ENCODE data around the gene A1CF. TPM values are rescaled to one million over a fixed set of nuclear protein-coding genes. Genes with fewer than 3 reads are reported as not detected.
"Not testable (repeated sequence)": the region's sequence is repeated elsewhere in the genome, so short reads cannot be mapped to it uniquely, and the experiment has no call there.

A1CF gene
- polyA plus RNA-seq, 2 donors = not detected

GRCh38 chr10:50805981-50806622 lies 79.3 kb downstream of the A1CF start:
- Histone ChIP-seq H3K9me3 (ENCODE audit: control insufficient read depth in 2 of 2, insufficient read depth in 1 of 2, low read depth in 1 of 2, low read length in 1 of 2) (no peaks in the 10 kb centered on the region), H3K36me3 (ENCODE audit: control insufficient read depth in 2 of 2, insufficient read depth in 2 of 2, low read length in 1 of 2) (no peaks in the 10 kb centered on the region), H3K4me3 (ENCODE audit: low read depth in 1 of 2, low read length in 2 of 2) (no peak overlapping the region), H3K4me1 (ENCODE audit: control insufficient read depth in 2 of 2, insufficient read depth in 2 of 2, low read length in 1 of 2) (no peaks in the 10 kb centered on the region), H3K27ac (ENCODE audit: low read depth in 2 of 2, low read length in 1 of 2) (no peak overlapping the region), H3K27me3 (ENCODE audit: control insufficient read depth in 1 of 2, insufficient read depth in 2 of 2, low read length in 2 of 2) (no peaks in the 10 kb centered on the region)
- 19 to 27% methylated on average over 2 of the region's 2 CpGs for WGBS, 2 donors

GRCh38 chr10:50799595-50799994 lies 85.8 kb downstream of the A1CF start:
- Histone ChIP-seq H3K4me1 (ENCODE audit: control insufficient read depth in 2 of 2, insufficient read depth in 2 of 2, low read length in 1 of 2) (no peaks in the 10 kb centered on the region), H3K4me3 (ENCODE audit: low read depth in 1 of 2, low read length in 2 of 2) (no peak overlapping the region), H3K9me3 (ENCODE audit: control insufficient read depth in 2 of 2, insufficient read depth in 1 of 2, low read depth in 1 of 2, low read length in 1 of 2) (no peaks in the 10 kb centered on the region), H3K27ac (ENCODE audit: low read depth in 2 of 2, low read length in 1 of 2) (no peak overlapping the region), H3K36me3 (ENCODE audit: control insufficient read depth in 2 of 2, insufficient read depth in 2 of 2, low read length in 1 of 2) (no peaks in the 10 kb centered on the region), H3K27me3 (ENCODE audit: control insufficient read depth in 1 of 2, insufficient read depth in 2 of 2, low read length in 2 of 2) (no peaks in the 10 kb centered on the region)
- WGBS, 2 donors = 85 to 87% methylated on average over 1 of the region's 1 CpG

GRCh38 chr10:50798297-50798696 lies 87.1 kb downstream of the A1CF start:
- H3K4me1 ChIP-seq (ENCODE audit: control insufficient read depth in 2 of 2, insufficient read depth in 2 of 2, low read length in 1 of 2) = no peaks in the 10 kb centered on the region
- H3K4me3 ChIP-seq (ENCODE audit: low read depth in 1 of 2, low read length in 2 of 2) = no peak overlapping the region

GRCh38 chr10:50796693-50797092 lies 88.7 kb downstream of the A1CF start:
- Histone ChIP-seq H3K4me1 (ENCODE audit: control insufficient read depth in 2 of 2, insufficient read depth in 2 of 2, low read length in 1 of 2) (no peaks in the 10 kb centered on the region), H3K9me3 (ENCODE audit: control insufficient read depth in 2 of 2, insufficient read depth in 1 of 2, low read depth in 1 of 2, low read length in 1 of 2) (no peaks in the 10 kb centered on the region), H3K27me3 (ENCODE audit: control insufficient read depth in 1 of 2, insufficient read depth in 2 of 2, low read length in 2 of 2) (no peaks in the 10 kb centered on the region), H3K27ac (ENCODE audit: low read depth in 2 of 2, low read length in 1 of 2) (no peak overlapping the region), H3K4me3 (ENCODE audit: low read depth in 1 of 2, low read length in 2 of 2) (no peak overlapping the region), H3K36me3 (ENCODE audit: control insufficient read depth in 2 of 2, insufficient read depth in 2 of 2, low read length in 1 of 2) (no peaks in the 10 kb centered on the region)
- WGBS, 2 donors = 80 to 91% methylated on average over 1 of the region's 1 CpG

More at GRCh38 chr10:50798297-50798696, 87.1 kb downstream of the A1CF start:
- Histone ChIP-seq H3K27me3 (ENCODE audit: control insufficient read depth in 1 of 2, insufficient read depth in 2 of 2, low read length in 2 of 2) (no peaks in the 10 kb centered on the region), H3K9me3 (ENCODE audit: control insufficient read depth in 2 of 2, insufficient read depth in 1 of 2, low read depth in 1 of 2, low read length in 1 of 2) (no peaks in the 10 kb centered on the region), H3K36me3 (ENCODE audit: control insufficient read depth in 2 of 2, insufficient read depth in 2 of 2, low read length in 1 of 2) (no peaks in the 10 kb centered on the region), H3K27ac (ENCODE audit: low read depth in 2 of 2, low read length in 1 of 2) (no peak overlapping the region)
- 68 to 73% methylated on average over 3 of the region's 3 CpGs for WGBS, 2 donors

- Histone ChIP-seq H3K9me3 (ENCODE audit: control insufficient read depth in 2 of 2, insufficient read depth in 1 of 2, low read depth in 1 of 2, low read length in 1 of 2) (no peaks in the 10 kb centered on the region), H3K27me3 (ENCODE audit: control insufficient read depth in 1 of 2, insufficient read depth in 2 of 2, low read length in 2 of 2) (no peaks in the 10 kb centered on the region), H3K4me1 (ENCODE audit: control insufficient read depth in 2 of 2, insufficient read depth in 2 of 2, low read length in 1 of 2) (no peaks in the 10 kb centered on the region), H3K4me3 (ENCODE audit: low read depth in 1 of 2, low read length in 2 of 2) (no peak overlapping the region), H3K36me3 (ENCODE audit: control insufficient read depth in 2 of 2, insufficient read depth in 2 of 2, low read length in 1 of 2) (no peaks in the 10 kb centered on the region), H3K27ac (ENCODE audit: low read depth in 2 of 2, low read length in 1 of 2) (no peak overlapping the region)
Observed at GRCh38 chr10:50794490-50794889, 90.9 kb downstream of the A1CF start.

- Histone ChIP-seq H3K36me3 (ENCODE audit: control insufficient read depth in 2 of 2, insufficient read depth in 2 of 2, low read length in 1 of 2) (no peaks in the 10 kb centered on the region), H3K9me3 (ENCODE audit: control insufficient read depth in 2 of 2, insufficient read depth in 1 of 2, low read depth in 1 of 2, low read length in 1 of 2) (no peaks in the 10 kb centered on the region), H3K4me3 (ENCODE audit: low read depth in 1 of 2, low read length in 2 of 2) (no peak overlapping the region), H3K27ac (ENCODE audit: low read depth in 2 of 2, low read length in 1 of 2) (no peak overlapping the region), H3K4me1 (ENCODE audit: control insufficient read depth in 2 of 2, insufficient read depth in 2 of 2, low read length in 1 of 2) (no peaks in the 10 kb centered on the region), H3K27me3 (ENCODE audit: control insufficient read depth in 1 of 2, insufficient read depth in 2 of 2, low read length in 2 of 2) (no peaks in the 10 kb centered on the region)
- WGBS, 2 donors = 41 to 42% methylated on average over 1 of the region's 1 CpG
Observed at GRCh38 chr10:50788951-50789945, 96.2 kb downstream of the A1CF start.

- 39 to 55% methylated on average over 5 of the region's 5 CpGs for WGBS, 2 donors
Observed at GRCh38 chr10:50787962-50788361, 97.5 kb downstream of the A1CF start.

GRCh38 chr10:50782017-50782416 lies 103.4 kb downstream of the A1CF start:
- not testable (repeated sequence) for H3K36me3 ChIP-seq (ENCODE audit: control insufficient read depth in 2 of 2, insufficient read depth in 2 of 2, low read length in 1 of 2); H3K4me1 ChIP-seq (ENCODE audit: control insufficient read depth in 2 of 2, insufficient read depth in 2 of 2, low read length in 1 of 2); H3K27ac ChIP-seq (ENCODE audit: low read depth in 2 of 2, low read length in 1 of 2); H3K27me3 ChIP-seq (ENCODE audit: control insufficient read depth in 1 of 2, insufficient read depth in 2 of 2, low read length in 2 of 2); H3K4me3 ChIP-seq (ENCODE audit: low read depth in 1 of 2, low read length in 2 of 2); H3K9me3 ChIP-seq (ENCODE audit: control insufficient read depth in 2 of 2, insufficient read depth in 1 of 2, low read depth in 1 of 2, low read length in 1 of 2)

More at GRCh38 chr10:50787962-50788361, 97.5 kb downstream of the A1CF start:
- H3K27me3 ChIP-seq (ENCODE audit: control insufficient read depth in 1 of 2, insufficient read depth in 2 of 2, low read length in 2 of 2); H3K4me3 ChIP-seq (ENCODE audit: low read depth in 1 of 2, low read length in 2 of 2); H3K9me3 ChIP-seq (ENCODE audit: control insufficient read depth in 2 of 2, insufficient read depth in 1 of 2, low read depth in 1 of 2, low read length in 1 of 2); H3K27ac ChIP-seq (ENCODE audit: low read depth in 2 of 2, low read length in 1 of 2); H3K4me1 ChIP-seq (ENCODE audit: control insufficient read depth in 2 of 2, insufficient read depth in 2 of 2, low read length in 1 of 2); H3K36me3 ChIP-seq (ENCODE audit: control insufficient read depth in 2 of 2, insufficient read depth in 2 of 2, low read length in 1 of 2): not testable (repeated sequence)

GRCh38 chr10:50780036-50780435 lies 105.4 kb downstream of the A1CF start:
- 73 to 85% methylated on average over 1 of the region's 1 CpG for WGBS, 2 donors
- H3K27me3 ChIP-seq (ENCODE audit: control insufficient read depth in 1 of 2, insufficient read depth in 2 of 2, low read length in 2 of 2); H3K36me3 ChIP-seq (ENCODE audit: control insufficient read depth in 2 of 2, insufficient read depth in 2 of 2, low read length in 1 of 2); H3K4me1 ChIP-seq (ENCODE audit: control insufficient read depth in 2 of 2, insufficient read depth in 2 of 2, low read length in 1 of 2); H3K4me3 ChIP-seq (ENCODE audit: low read depth in 1 of 2, low read length in 2 of 2); H3K9me3 ChIP-seq (ENCODE audit: control insufficient read depth in 2 of 2, insufficient read depth in 1 of 2, low read depth in 1 of 2, low read length in 1 of 2); H3K27ac ChIP-seq (ENCODE audit: low read depth in 2 of 2, low read length in 1 of 2): not testable (repeated sequence)

GRCh38 chr10:50774868-50775267 lies 110.6 kb downstream of the A1CF start:
- not testable (repeated sequence) for H3K36me3 ChIP-seq (ENCODE audit: control insufficient read depth in 2 of 2, insufficient read depth in 2 of 2, low read length in 1 of 2); H3K27me3 ChIP-seq (ENCODE audit: control insufficient read depth in 1 of 2, insufficient read depth in 2 of 2, low read length in 2 of 2); H3K9me3 ChIP-seq (ENCODE audit: control insufficient read depth in 2 of 2, insufficient read depth in 1 of 2, low read depth in 1 of 2, low read length in 1 of 2); H3K4me1 ChIP-seq (ENCODE audit: control insufficient read depth in 2 of 2, insufficient read depth in 2 of 2, low read length in 1 of 2); H3K27ac ChIP-seq (ENCODE audit: low read depth in 2 of 2, low read length in 1 of 2); H3K4me3 ChIP-seq (ENCODE audit: low read depth in 1 of 2, low read length in 2 of 2)
- WGBS, 2 donors = 52 to 60% methylated on average over 2 of the region's 2 CpGs

Measured in esophagus (tissue), 2 donors.